GM19035 (cell line): ENCODE measurements around the gene IL10.

ENCODE experiments used
- ATAC-seq: cut with Tn5 transposase; IDR thresholded peaks from one replicate; pipeline ENCODE4 v1.9.1; 2021; ENCODE audit not compliant: unreplicated experiment

The IL10 gene

GRCh38 chr1:206772243-206772937, at the start of gene IL10:
Gene IL10, minus strand, starts transcription at chr1:206772494. Its CDS starts 59 bp downstream, at chr1:206772435.
- no peak for ATAC-seq

GRCh38 chr1:206821493-206821892, 49.2 kb upstream of the IL10 start:
- ATAC-seq: no peak

DNA sequence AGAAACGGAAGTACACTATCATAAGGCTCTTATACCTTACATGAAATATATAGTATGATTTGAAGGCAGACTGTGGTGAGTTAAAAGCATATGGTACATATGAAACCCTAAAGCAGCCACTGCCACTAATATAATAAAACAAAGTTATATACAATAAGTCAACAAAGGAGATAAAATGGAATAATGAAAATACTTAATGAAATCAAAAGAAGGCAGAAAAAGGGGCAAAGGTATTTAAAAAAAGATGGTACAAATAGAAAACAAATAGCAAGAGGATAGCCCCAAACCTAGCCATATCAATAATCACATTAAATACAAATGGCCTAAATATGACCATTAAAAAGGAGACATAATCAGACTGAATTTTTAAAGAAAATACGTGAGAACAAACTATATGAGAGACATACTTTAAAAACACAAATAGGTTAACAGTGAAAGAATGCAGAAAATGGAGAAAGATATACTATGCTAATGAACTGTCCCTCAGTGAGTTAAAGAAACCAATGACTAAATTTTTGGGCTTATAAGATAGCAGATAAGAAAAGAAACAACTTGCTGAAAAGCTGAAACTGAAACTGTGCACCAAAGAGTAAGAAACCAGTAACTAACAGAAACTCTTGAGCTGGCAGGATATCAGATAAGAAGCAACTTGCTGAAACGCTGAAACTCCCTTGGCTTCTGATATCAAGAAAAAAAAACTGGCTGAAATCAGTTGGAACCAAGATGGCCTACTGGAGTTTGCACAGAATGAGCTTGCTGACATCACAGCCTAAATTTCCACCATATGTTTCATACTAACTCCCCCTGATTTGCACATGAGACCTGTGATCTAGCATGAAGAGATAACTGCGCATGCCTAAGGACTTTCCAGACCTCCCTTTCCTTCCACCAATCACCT, 44.3 kb upstream of the IL10 start:
- ATAC-seq: peak; percentile 76

- no peak for ATAC-seq
Observed at GRCh38 chr1:206814716-206815341, 42.5 kb upstream of the IL10 start.

GRCh38 chr1:206812471-206812870, 40.2 kb upstream of the IL10 start:
- no peak for ATAC-seq

DNA sequence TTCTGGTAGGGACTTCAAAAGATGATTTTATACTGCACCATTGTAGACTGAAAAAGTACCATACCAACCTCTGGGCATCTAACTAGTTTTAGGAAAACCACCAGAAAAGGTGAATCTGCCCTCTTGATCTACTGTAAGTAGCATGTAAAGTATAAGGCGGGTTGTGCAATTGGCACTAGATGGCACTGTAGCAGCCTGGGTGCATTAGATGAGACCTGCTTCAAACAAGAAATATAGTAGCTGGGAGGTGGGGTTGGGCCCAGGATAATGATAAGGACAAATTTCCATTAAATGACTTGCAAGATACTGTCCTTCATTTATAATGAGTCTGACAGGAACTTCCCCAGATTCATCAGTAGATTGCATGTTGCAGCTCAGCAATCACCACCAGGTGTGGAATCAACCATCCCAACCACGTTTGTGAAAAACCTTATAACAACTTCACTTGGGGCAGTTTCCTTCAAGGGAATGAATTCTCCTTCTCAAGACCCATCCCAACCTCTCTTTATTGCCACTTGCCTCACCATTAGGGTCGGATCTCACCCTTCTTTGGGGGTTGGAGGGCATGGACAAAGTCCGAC, 37.3 kb upstream of the IL10 start:
- ATAC-seq: no peak

- peak; percentile 63 for ATAC-seq
Observed at GRCh38 chr1:206808615-206809014, 36.3 kb upstream of the IL10 start.

DNA sequence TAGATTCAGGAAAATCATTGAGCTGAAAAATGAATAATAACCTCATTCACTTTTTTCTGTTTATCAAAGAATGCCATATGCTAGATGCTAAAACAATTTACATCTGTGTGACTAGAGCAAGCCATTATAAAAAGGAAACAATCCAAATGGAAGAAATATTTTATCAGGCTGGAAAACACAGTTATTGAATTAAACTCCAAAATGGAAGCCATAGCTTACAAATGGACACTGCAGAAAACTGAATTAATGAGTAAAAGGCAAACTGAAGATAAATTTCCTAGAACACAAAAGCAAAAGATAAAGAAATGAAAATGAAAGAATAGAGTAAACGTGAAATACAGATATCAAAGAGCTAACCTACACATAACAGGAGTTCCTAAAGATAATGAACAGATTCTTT, 33.1 kb upstream of the IL10 start:
- ATAC-seq: no peak

- no peak for ATAC-seq
Observed at GRCh38 chr1:206804156-206804737, 32.0 kb upstream of the IL10 start.

DNA sequence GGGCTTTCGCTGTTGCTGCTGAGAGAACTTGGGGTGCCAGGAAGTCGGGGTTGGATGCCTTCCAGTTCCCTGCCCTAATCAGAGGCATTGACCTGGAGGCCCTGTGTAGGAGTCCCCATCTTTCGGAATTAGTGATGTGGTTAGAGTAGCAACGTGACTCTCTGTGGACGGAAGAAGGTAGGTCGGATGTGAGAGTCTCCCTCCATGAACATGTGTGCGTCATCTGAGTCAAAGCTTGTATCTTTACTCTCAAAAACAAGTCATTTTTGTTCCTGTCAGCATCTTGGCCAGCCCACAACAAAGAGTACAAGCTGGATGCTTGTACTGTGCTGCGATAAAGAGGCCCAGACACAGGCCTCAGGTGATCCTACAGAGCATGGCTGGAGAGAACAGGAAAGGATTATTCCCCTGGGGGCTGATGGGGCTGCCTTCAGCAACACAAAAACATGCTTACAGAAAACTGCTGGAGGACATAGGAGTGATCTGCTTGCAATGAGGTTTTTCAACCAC, 31.0 kb upstream of the IL10 start:
- ATAC-seq: peak; percentile 95

- no peak for ATAC-seq
Observed at GRCh38 chr1:206802401-206802800, 30.1 kb upstream of the IL10 start.

DNA sequence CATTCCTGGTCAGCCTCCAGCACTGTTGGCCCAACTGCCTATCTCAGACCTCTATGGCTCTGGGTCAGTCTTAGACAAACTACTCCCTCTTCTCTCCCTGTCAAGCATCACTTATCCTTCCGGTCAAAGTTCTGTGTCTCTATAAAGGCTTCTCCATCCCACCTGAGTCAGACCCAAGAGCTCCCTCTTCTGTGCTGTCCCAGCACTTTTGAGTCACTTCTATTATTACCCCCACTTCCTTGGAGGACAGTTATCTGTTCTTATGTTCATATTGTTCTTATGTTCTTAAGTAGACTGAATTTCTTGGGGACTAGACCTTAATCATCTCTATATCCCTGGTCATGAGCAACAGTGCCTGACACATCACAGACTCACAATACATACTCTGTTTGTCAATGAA, 29.2 kb upstream of the IL10 start:
- ATAC-seq: no peak

- no peak for ATAC-seq
Observed at GRCh38 chr1:206800891-206801290, 28.6 kb upstream of the IL10 start.

DNA sequence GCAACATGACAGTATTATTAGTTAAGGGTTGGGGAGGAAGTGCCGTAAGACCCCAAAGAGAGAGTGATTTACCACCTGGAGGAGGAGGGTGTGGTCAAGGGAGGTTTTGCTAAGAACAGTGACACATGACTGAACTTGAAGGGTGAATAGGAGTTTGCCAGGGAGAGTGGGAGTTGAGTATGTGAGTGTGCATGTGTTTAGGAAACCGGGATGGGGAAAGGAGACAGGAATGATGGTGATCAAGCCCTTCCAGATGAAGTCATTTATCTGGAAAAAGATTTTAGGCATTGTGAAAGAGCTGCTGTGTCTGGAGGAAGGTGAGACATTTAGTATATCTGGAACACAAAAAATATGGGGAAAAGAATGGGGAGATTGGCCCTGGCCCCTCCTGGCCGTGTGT, 28.1 kb upstream of the IL10 start:
- no peak for ATAC-seq

GRCh38 chr1:206799311-206799710, 27.0 kb upstream of the IL10 start:
- ATAC-seq: no peak

- no peak for ATAC-seq
Observed at GRCh38 chr1:206798384-206798996, 26.2 kb upstream of the IL10 start.

DNA sequence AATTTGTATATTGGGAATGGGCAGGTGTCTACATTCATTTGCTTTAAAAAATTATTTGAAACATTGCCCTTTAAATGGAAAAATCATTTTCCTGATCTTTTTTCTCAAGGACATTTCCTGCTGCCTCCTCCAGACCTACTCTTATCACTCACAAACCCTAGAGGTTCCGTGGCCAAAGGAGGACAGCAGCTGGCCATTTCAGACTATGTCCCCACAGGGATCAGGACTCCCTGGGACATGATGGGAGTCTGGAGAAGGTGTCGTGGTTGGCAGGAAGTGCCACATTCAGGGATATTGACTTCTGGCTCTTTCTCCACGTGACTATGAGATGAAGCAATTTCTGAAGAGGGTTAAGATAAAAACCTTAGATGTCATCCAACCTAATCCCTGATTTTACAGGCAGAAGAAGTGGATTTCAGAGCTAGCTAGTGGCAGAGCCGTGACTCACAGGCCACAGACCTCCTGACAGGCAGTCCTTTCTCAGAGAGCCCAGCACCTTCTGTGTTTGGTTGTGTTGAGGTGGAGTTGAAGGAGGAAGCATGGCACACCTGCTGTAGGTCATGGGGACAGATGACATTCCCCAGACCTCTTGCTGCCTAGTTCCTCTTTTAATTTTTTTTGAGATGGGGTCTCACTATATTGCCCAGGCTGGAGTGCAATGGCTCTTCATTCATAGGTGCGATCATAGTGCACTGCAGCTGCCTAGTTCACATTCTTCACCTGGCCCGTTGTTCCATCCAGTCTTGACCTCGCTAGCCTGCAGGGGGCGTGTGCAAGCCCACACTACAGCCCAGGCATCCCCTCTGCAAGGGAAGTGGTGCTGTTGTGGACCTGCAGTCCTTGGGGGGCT, 25.5 kb upstream of the IL10 start:
- no peak for ATAC-seq

DNA sequence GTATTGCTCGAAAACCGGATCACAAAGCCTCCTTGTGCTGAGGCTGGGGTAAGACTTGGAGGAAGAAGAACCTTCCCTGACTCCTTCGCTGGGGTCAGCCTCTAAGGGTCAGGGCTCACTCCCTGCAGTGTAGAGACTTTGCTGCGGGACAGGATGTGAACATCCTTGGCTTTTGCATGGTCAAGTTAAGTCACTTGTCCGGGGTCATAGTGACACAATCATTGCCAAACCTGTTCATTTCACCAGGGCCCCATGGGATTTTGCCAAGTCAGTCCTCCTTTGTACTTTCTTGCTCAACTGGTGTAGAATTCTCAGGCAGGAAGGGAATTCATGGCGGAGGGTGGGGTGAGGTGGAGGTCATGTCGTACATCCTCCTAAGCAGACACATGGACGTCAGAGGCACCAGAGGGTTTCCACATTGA, 24.7 kb upstream of the IL10 start:
- ATAC-seq: no peak

GRCh38 chr1:206796116-206796515, 23.8 kb upstream of the IL10 start:
- no peak for ATAC-seq
